Peyer's patch (tissue), 4 donors: Measurements from ENCODE around the gene SLC26A9. TPM values are rescaled to one million over a fixed set of nuclear protein-coding genes. Genes with fewer than 3 reads are reported as not detected.

ENCODE experiments used
- DNase-seq, 3 donors: peaks; one replicate each; pipeline ENCODE4 v3.0.0-alpha.2; 2017 to 2019
- H3K27ac ChIP-seq, 4 donors: fragments of 200-600 bp; sonication (generic); one replicate each; pipeline ENCODE4 v1.5.1; 2016 to 2019
- H3K27me3 ChIP-seq, 2 donors: fragments of 200-600 bp; sonication (generic); one replicate each; pipeline ENCODE4 v1.5.1; 2019
- H3K36me3 ChIP-seq, 3 donors: fragments of 200-600 bp; sonication (generic); one replicate each; pipeline ENCODE4 v1.5.1; 2016 to 2019
- H3K4me1 ChIP-seq, 4 donors: fragments of 200-600 bp; sonication (generic); one replicate each; pipeline ENCODE4 v1.5.1; 2016 to 2019
- H3K4me3 ChIP-seq, 4 donors: fragments of 200-600 bp; sonication (generic); 1 replicate in 3 of 4; 2 replicates in 1 of 4; pipeline ENCODE4 v1.5.1; 2016 to 2019; ENCODE audit warnings: mild to moderate bottlenecking in 1 of 4
- H3K9me3 ChIP-seq, 4 donors: fragments of 200-600 bp; sonication (generic); one replicate each; pipeline ENCODE4 v1.5.1; 2016 to 2019; ENCODE audit warnings: mild to moderate bottlenecking in 1 of 4
- CTCF ChIP-seq, 6 experiments: fragments of 450-650 bp in 4 of 6; fragments of 200-600 bp in 2 of 6; sonication (generic) in 1 of 6; IDR thresholded peaks; one replicate each; pipeline ENCODE4 v1.5.1; 2017 to 2019; ENCODE audit warnings: antibody characterized with exemption in 6 of 6, mild to moderate bottlenecking in 3 of 6, moderate library complexity in 1 of 6
- POLR2A ChIP-seq, 2 donors: fragments of 450-650 bp; IDR thresholded peaks; one replicate each; pipeline ENCODE4 v1.5.1; 2017; ENCODE audit warnings: antibody characterized with exemption in 2 of 2, mild to moderate bottlenecking in 2 of 2, moderate library complexity in 2 of 2
- total RNA-seq, 4 donors: library from RNA; depleted of rRNA; stranded (reverse); fragments of >200 nt; gene quantifications; one replicate each; pipeline ENCODE4 v1.1.0, GENCODE V29; 2016

The SLC26A9 gene
- total RNA-seq, 4 donors from 2014 or later = not detected

GRCh38 chr1:205948039-205948438 lies 4.8 kb upstream of the SLC26A9 start:
- DNase-seq = no peak

GRCh38 chr1:205947024-205947423 lies 3.8 kb upstream of the SLC26A9 start:
- no peaks in the 10 kb centered on the region for H3K9me3 ChIP-seq
- H3K36me3 ChIP-seq = no peaks in the 10 kb centered on the region
- no peak for DNase-seq
- no peak overlapping the region for H3K27ac ChIP-seq
- TF ChIP-seq CTCF (IDR thresholded peaks at IDR 0.05) = no peak
- H3K4me3 ChIP-seq = no peak overlapping the region
- no peaks in the 10 kb centered on the region for H3K27me3 ChIP-seq
- H3K4me1 ChIP-seq = no peaks in the 10 kb centered on the region

More at GRCh38 chr1:205948039-205948438, 4.8 kb upstream of the SLC26A9 start:
- TF ChIP-seq POLR2A (IDR thresholded peaks at IDR 0.05) (no peak), CTCF (IDR thresholded peaks at IDR 0.05) (no peak)
- Histone ChIP-seq H3K27me3 (no peaks in the 10 kb centered on the region), H3K9me3 (no peaks in the 10 kb centered on the region), H3K4me1 (no peaks in the 10 kb centered on the region), H3K27ac (no peak overlapping the region), H3K4me3 (no peak overlapping the region), H3K36me3 (no peaks in the 10 kb centered on the region)

- DNase-seq = no peak
- Histone ChIP-seq H3K4me3 (no peak overlapping the region), H3K27ac (no peak overlapping the region), H3K27me3 (no peaks in the 10 kb centered on the region), H3K9me3 (no peaks in the 10 kb centered on the region), H3K4me1 (no peaks in the 10 kb centered on the region), H3K36me3 (no peaks in the 10 kb centered on the region)
- no peak for TF ChIP-seq POLR2A (IDR thresholded peaks at IDR 0.05)
- no peak for TF ChIP-seq CTCF (IDR thresholded peaks at IDR 0.05)
Observed at GRCh38 chr1:205945069-205945468, 1.8 kb upstream of the SLC26A9 start.

- no peaks in the 10 kb centered on the region for H3K4me1 ChIP-seq
- H3K9me3 ChIP-seq = no peaks in the 10 kb centered on the region
- TF ChIP-seq CTCF (IDR thresholded peaks at IDR 0.05) (no peak), POLR2A (IDR thresholded peaks at IDR 0.05) (no peak)
- H3K27me3 ChIP-seq = no peaks in the 10 kb centered on the region
- H3K27ac ChIP-seq = no peak overlapping the region
- no peak for DNase-seq
- no peak overlapping the region for H3K4me3 ChIP-seq
- H3K36me3 ChIP-seq = no peaks in the 10 kb centered on the region
Observed at GRCh38 chr1:205944525-205944924, 1.3 kb upstream of the SLC26A9 start.

- no peak overlapping the region for H3K27ac ChIP-seq
- H3K36me3 ChIP-seq = no peaks in the 10 kb centered on the region
- H3K27me3 ChIP-seq = no peaks in the 10 kb centered on the region
- H3K4me3 ChIP-seq = no peak overlapping the region
- no peak for DNase-seq
- no peaks in the 10 kb centered on the region for H3K4me1 ChIP-seq
- no peak for TF ChIP-seq CTCF (IDR thresholded peaks at IDR 0.05)
- TF ChIP-seq POLR2A (IDR thresholded peaks at IDR 0.05) = no peak
- no peaks in the 10 kb centered on the region for H3K9me3 ChIP-seq
Observed at GRCh38 chr1:205942631-205943159, 561 bp downstream of the SLC26A9 start.

GRCh38 chr1:205940710-205941109 lies 2.5 kb downstream of the SLC26A9 start:
- no peak for DNase-seq
- no peaks in the 10 kb centered on the region for H3K36me3 ChIP-seq
- no peaks in the 10 kb centered on the region for H3K27me3 ChIP-seq
- no peak overlapping the region for H3K4me3 ChIP-seq
- TF ChIP-seq POLR2A (IDR thresholded peaks at IDR 0.05) = no peak
- no peak for TF ChIP-seq CTCF (IDR thresholded peaks at IDR 0.05)
- H3K27ac ChIP-seq = no peak overlapping the region
- H3K4me1 ChIP-seq = no peaks in the 10 kb centered on the region
- H3K9me3 ChIP-seq = no peaks in the 10 kb centered on the region
